DOHH2 (cell line): ENCODE measurements around the gene ITPR1.

Experiments used
- EZH2phosphoT487 ChIP-seq: fragments of 200-600 bp; sonication (generic); IDR thresholded peaks from 2 replicates; pipeline ENCODE4 v1.6.1; 2017; ENCODE audit warnings: borderline replicate concordance, mild to moderate bottlenecking, antibody characterized with exemption, low read length, moderate library complexity, mixed read lengths
- TF ChIP-seq, protein P1 (sequence below): fragments of 200-600 bp; sonication (generic); IDR thresholded peaks from one replicate; pipeline ENCODE4 v1.5.1; 2014; ENCODE audit warnings: antibody characterized with exemption, mild to moderate bottlenecking, low read depth, low read length; ENCODE audit not compliant: poor library complexity, severe bottlenecking

DNA sequence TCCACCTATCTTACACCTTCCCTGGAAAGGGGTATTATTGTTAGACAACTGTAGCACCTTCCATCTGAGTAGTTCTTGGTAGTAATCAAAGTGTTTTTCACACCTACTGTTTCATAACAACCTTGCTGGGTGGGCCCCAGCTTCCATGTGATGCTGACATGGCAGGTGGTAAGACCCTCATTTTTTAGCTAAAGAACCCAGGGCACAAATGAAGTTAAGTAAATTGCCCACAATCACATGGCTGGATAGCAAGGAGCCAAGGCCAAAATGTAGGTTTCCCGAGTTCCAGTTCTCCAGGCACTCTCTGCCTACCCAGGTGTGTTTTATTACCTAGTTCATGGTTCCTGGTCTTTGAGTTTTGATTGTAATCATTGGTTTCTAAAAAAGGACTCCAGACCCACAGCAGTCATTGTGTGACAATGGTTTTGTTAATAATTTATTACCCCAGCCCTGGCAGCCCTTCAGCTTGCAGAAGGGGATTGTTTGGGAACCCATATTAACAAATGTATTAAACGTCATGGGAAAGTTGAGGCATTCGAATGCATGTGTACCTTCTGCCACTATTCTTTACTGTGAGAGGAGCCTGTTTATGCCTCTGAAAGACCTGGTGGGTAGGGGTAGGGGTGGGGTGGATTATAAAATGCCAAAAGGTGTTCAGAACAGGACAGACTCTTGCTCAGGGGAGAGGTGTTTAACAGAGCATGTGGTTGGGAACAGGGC is 263.9 kb downstream of the ITPR1 start:
- TF ChIP-seq, protein P1, sequence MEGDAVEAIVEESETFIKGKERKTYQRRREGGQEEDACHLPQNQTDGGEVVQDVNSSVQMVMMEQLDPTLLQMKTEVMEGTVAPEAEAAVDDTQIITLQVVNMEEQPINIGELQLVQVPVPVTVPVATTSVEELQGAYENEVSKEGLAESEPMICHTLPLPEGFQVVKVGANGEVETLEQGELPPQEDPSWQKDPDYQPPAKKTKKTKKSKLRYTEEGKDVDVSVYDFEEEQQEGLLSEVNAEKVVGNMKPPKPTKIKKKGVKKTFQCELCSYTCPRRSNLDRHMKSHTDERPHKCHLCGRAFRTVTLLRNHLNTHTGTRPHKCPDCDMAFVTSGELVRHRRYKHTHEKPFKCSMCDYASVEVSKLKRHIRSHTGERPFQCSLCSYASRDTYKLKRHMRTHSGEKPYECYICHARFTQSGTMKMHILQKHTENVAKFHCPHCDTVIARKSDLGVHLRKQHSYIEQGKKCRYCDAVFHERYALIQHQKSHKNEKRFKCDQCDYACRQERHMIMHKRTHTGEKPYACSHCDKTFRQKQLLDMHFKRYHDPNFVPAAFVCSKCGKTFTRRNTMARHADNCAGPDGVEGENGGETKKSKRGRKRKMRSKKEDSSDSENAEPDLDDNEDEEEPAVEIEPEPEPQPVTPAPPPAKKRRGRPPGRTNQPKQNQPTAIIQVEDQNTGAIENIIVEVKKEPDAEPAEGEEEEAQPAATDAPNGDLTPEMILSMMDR, result no peak
- no peak for TF ChIP-seq EZH2phosphoT487
